ENCODE measurements around the gene SLC19A1.

DNA sequence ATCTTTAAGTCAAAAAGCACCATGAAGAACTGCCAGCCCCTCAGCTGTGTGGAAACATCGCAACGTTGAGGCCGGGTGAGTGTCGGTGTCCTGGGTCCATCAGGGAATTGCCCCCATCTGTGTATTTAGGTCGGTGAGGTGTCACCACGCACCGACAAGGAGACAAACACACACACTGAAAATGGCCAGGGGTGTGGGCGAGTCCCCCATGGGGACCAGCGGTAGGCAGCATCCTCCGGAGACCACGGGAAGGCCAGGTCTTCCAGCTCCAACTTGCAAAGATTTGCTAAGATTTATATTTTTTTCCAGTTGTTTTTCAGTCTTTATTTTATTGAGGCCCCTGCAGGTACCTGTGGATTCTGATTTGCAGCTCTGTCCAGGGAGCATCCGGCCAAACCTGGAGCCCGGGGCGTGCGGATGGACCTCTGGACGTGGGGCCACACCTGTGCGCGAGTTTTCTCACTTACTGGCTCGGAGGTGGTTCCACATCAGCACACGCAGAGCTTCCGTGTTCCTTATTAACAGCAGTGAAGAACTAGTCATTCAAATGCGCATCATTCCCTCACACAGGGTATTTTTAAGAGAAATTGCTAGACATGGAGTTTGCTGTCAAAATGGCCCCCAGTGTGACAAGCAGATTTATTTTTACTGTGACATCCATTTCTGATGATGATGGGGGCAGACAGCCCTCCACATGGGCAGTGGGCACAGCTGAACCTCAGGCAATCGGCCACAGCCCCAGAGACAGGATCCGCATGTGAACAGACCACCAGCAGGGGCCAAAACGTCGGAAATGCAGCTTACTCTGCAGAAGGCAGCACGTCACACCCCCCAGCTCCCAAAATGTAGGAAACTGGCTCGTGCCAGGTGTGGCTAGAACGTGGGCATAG, 17.2 kb upstream of the SLC19A1 start:
- TF ChIP-seq, protein P1, sequence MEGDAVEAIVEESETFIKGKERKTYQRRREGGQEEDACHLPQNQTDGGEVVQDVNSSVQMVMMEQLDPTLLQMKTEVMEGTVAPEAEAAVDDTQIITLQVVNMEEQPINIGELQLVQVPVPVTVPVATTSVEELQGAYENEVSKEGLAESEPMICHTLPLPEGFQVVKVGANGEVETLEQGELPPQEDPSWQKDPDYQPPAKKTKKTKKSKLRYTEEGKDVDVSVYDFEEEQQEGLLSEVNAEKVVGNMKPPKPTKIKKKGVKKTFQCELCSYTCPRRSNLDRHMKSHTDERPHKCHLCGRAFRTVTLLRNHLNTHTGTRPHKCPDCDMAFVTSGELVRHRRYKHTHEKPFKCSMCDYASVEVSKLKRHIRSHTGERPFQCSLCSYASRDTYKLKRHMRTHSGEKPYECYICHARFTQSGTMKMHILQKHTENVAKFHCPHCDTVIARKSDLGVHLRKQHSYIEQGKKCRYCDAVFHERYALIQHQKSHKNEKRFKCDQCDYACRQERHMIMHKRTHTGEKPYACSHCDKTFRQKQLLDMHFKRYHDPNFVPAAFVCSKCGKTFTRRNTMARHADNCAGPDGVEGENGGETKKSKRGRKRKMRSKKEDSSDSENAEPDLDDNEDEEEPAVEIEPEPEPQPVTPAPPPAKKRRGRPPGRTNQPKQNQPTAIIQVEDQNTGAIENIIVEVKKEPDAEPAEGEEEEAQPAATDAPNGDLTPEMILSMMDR (IDR thresholded peaks at IDR 0.05) = no peak
- no peak for TF ChIP-seq POLR2A (IDR thresholded peaks at IDR 0.05; ENCODE audit: low read depth)
